GM12878 (cell line): ENCODE results near the gene FBXO42. TPM values are rescaled to one million over a fixed set of nuclear protein-coding genes. Genes with fewer than 3 reads are reported as not detected.
A peak's percentile ranks its signal among the peaks of the same experiment; 100 is the strongest.

Experiments used
- ASH2L ChIP-seq: fragments of 300-600, 200-600 bp; sonication (generic); IDR thresholded peaks from 2 replicates; pipeline ENCODE4 v1.6.1; 2017; ENCODE audit warnings: low read depth, mild to moderate bottlenecking, borderline replicate concordance
- CHD2 ChIP-seq: IDR thresholded peaks from 2 replicates; pipeline ENCODE4 v1.6.1; 2011; ENCODE audit warnings: low read depth, low read length, improper control_type of control experiment, borderline replicate concordance
- CREM ChIP-seq: IDR thresholded peaks from 2 replicates; pipeline ENCODE4 v1.6.1; 2014; ENCODE audit warnings: antibody characterized with exemption, low read depth
- EED ChIP-seq: sonication (generic); IDR thresholded peaks from 2 replicates; pipeline ENCODE4 v1.6.1; 2016; ENCODE audit warnings: antibody characterized with exemption, low read depth
- EZH2 ChIP-seq: IDR thresholded peaks from 2 replicates; pipeline ENCODE4 v1.6.1; 2012; ENCODE audit warnings: low read depth, mild to moderate bottlenecking, control low read depth, inconsistent platforms, low read length, borderline replicate concordance; ENCODE audit not compliant: control insufficient read depth
- HDAC2 ChIP-seq: fragments of 200-600 bp; sonication (generic); IDR thresholded peaks from 2 replicates; pipeline ENCODE4 v1.6.1; 2017
- IKZF2 ChIP-seq, 2 experiments: fragments of 450-650 bp; IDR thresholded peaks; 2 replicates each; pipeline ENCODE4 v1.6.1; 2017; ENCODE audit warnings: mild to moderate bottlenecking in 2 of 2, moderate library complexity in 2 of 2
- JUNB ChIP-seq: IDR thresholded peaks from 2 replicates; pipeline ENCODE4 v1.6.1; 2016; ENCODE audit warnings: antibody characterized with exemption, mild to moderate bottlenecking
- NR2C2 ChIP-seq: IDR thresholded peaks from 2 replicates; pipeline ENCODE4 v1.6.1; 2011; ENCODE audit warnings: borderline replicate concordance, low read depth; ENCODE audit not compliant: control insufficient read depth, insufficient read length
- POLR2A ChIP-seq: IDR thresholded peaks from 2 replicates; pipeline ENCODE4 v1.6.1; 2011; ENCODE audit warnings: low read depth, mild to moderate bottlenecking, low read length
- RAD21 ChIP-seq: IDR thresholded peaks from 2 replicates; pipeline ENCODE4 v1.6.1; 2011; ENCODE audit warnings: mild to moderate bottlenecking, low read depth, low read length, moderate library complexity; ENCODE audit not compliant: insufficient read depth
- RELA ChIP-seq: fragments of 450-650 bp; IDR thresholded peaks from 2 replicates; pipeline ENCODE4 v1.8.0; 2014; ENCODE audit warnings: borderline replicate concordance; ENCODE audit not compliant: partially characterized antibody
- SIN3A ChIP-seq: IDR thresholded peaks from 2 replicates; pipeline ENCODE4 v1.6.1; 2012; ENCODE audit warnings: low read depth, low read length, improper control_type of control experiment
- SP1 ChIP-seq: IDR thresholded peaks from one replicate; pipeline ENCODE4 v1.6.1; 2011; ENCODE audit warnings: low read depth, low read length
- TBL1XR1 ChIP-seq: IDR thresholded peaks from 2 replicates; pipeline ENCODE4 v1.6.1; 2012; ENCODE audit warnings: low read depth, low read length, improper control_type of control experiment
- polyA plus RNA-seq, 11 experiments: library from polyadenylated mRNA; depleted of rRNA in 4 of 11; unstranded in 6 of 11; stranded (reverse) in 5 of 11; fragments of >200 nt; fragmentation: Nextera tagmentation in 4 of 11; fragmentation: Illumina TruSeq in 1 of 11; extraction: Ambion mirVana in 4 of 11; extraction: Trizol in 1 of 11; gene quantifications; 1 replicate in 1 of 11; 2 replicates in 10 of 11; pipeline versions ENCODE4 v1.2.1 to v1.2.3, GENCODE V29; 2011 to 2016; ENCODE audit warnings: inconsistent platforms in 2 of 11, missing spikeins in 2 of 11, low read depth in 1 of 11
- total RNA-seq, 4 experiments: library from RNA; depleted of rRNA in 3 of 4; stranded (reverse); fragments of >200 nt in 3 of 4; fragmentation: Illumina TruSeq in 1 of 4; extraction: Trizol in 1 of 4; gene quantifications; 2 replicates each; pipeline versions ENCODE4 v1.2.1 to v1.2.3, GENCODE V29; 2013 to 2021
- TF ChIP-seq, protein P1 (sequence below): IDR thresholded peaks from 2 replicates; pipeline ENCODE4 v1.6.1; 2011; ENCODE audit warnings: mild to moderate bottlenecking, low read depth, low read length, moderate library complexity; ENCODE audit not compliant: insufficient replicate concordance
- TF ChIP-seq, protein P2 (sequence below): fragments of 450-650 bp; IDR thresholded peaks from 2 replicates; pipeline ENCODE4 v1.6.1; 2017; ENCODE audit warnings: mild to moderate bottlenecking, moderate library complexity
- TF ChIP-seq, protein P3 (sequence below): IDR thresholded peaks from 2 replicates; pipeline ENCODE4 v1.6.1; 2011; ENCODE audit warnings: low read depth, mild to moderate bottlenecking, low read length, moderate library complexity, borderline replicate concordance; ENCODE audit errors: extremely low read depth
- TF ChIP-seq, protein P4 (sequence below): fragments of 450-650 bp; IDR thresholded peaks from 2 replicates; pipeline ENCODE4 v1.6.1; 2017; ENCODE audit warnings: mild to moderate bottlenecking

FBXO42 gene
- total and polyA plus RNA-seq, 10 of the 15 experiments (the other 5 are each of a cell fraction or from before 2014, with no cell fraction given) = 6.1 to 23.8 (median 15.2) TPM

DNA sequence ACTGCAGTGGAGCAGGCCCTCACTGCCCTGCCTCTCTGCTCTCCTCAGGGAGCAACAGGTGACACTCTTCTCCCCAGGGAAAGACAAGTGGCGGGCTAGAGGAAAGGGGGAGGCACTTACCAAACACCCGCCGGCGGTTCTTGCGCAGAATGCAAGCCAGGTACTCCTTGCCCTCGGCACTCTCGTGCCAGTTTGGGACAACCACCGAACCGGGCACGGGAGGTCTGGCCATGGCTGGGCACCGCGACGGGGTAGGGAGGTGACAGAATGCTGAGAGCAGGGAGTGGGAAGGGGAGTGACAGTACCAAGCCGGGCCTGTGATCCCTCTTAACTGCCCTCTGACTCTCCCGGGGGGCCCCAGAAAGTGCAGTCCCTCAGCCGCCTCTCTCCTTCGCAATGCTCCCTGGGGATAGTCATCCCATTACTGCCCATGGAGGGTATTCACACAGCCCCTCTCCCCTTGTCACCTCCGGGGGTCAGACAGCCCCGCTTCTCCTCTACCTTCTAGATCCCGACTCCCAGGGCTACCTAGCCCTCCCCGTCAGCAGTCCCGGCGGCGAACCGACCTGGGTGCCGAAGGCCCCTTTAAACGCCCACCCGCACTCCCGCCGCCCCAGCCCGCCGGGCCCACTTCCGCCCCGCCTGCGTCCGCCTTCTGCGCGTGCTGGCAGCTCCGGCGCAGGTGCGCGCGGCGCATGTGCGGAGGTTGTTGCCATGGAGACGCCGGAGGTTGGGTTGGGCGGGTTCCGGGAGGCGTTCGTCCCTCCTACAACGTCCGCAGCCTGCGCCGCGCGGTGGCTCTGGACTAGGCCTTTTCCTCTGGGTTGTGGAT is 115.6 kb downstream of the FBXO42 start, which contains the start of gene CPLANE2 (continued):
- TF ChIP-seq, protein P1, sequence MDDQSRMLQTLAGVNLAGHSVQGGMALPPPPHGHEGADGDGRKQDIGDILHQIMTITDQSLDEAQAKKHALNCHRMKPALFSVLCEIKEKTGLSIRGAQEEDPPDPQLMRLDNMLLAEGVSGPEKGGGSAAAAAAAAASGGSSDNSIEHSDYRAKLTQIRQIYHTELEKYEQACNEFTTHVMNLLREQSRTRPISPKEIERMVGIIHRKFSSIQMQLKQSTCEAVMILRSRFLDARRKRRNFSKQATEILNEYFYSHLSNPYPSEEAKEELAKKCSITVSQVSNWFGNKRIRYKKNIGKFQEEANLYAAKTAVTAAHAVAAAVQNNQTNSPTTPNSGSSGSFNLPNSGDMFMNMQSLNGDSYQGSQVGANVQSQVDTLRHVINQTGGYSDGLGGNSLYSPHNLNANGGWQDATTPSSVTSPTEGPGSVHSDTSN = no peak
- TF ChIP-seq CHD2 = no peak
- TF ChIP-seq RAD21 = no peak
- TF ChIP-seq NR2C2 = no peak
- peak; percentile 84 for TF ChIP-seq CREM
- TF ChIP-seq, protein P2, sequence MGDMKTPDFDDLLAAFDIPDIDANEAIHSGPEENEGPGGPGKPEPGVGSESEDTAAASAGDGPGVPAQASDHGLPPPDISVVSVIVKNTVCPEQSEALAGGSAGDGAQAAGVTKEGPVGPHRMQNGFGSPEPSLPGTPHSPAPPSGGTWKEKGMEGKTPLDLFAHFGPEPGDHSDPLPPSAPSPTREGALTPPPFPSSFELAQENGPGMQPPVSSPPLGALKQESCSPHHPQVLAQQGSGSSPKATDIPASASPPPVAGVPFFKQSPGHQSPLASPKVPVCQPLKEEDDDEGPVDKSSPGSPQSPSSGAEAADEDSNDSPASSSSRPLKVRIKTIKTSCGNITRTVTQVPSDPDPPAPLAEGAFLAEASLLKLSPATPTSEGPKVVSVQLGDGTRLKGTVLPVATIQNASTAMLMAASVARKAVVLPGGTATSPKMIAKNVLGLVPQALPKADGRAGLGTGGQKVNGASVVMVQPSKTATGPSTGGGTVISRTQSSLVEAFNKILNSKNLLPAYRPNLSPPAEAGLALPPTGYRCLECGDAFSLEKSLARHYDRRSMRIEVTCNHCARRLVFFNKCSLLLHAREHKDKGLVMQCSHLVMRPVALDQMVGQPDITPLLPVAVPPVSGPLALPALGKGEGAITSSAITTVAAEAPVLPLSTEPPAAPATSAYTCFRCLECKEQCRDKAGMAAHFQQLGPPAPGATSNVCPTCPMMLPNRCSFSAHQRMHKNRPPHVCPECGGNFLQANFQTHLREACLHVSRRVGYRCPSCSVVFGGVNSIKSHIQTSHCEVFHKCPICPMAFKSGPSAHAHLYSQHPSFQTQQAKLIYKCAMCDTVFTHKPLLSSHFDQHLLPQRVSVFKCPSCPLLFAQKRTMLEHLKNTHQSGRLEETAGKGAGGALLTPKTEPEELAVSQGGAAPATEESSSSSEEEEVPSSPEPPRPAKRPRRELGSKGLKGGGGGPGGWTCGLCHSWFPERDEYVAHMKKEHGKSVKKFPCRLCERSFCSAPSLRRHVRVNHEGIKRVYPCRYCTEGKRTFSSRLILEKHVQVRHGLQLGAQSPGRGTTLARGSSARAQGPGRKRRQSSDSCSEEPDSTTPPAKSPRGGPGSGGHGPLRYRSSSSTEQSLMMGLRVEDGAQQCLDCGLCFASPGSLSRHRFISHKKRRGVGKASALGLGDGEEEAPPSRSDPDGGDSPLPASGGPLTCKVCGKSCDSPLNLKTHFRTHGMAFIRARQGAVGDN = peak; percentile 79
- TF ChIP-seq SIN3A = peak; percentile 70
- TF ChIP-seq POLR2A = peak; percentile 67; the same call in 1 of the 2 replicates
- no peak for TF ChIP-seq EED
- no peak for TF ChIP-seq RELA
- TF ChIP-seq EZH2 = no peak
- TF ChIP-seq IKZF2 (IDR thresholded peaks at IDR 0.05) = no peak
- no peak for TF ChIP-seq HDAC2
- TF ChIP-seq TBL1XR1 = no peak
- TF ChIP-seq, protein P3, sequence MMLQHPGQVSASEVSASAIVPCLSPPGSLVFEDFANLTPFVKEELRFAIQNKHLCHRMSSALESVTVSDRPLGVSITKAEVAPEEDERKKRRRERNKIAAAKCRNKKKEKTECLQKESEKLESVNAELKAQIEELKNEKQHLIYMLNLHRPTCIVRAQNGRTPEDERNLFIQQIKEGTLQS = no peak
- TF ChIP-seq, protein P4, sequence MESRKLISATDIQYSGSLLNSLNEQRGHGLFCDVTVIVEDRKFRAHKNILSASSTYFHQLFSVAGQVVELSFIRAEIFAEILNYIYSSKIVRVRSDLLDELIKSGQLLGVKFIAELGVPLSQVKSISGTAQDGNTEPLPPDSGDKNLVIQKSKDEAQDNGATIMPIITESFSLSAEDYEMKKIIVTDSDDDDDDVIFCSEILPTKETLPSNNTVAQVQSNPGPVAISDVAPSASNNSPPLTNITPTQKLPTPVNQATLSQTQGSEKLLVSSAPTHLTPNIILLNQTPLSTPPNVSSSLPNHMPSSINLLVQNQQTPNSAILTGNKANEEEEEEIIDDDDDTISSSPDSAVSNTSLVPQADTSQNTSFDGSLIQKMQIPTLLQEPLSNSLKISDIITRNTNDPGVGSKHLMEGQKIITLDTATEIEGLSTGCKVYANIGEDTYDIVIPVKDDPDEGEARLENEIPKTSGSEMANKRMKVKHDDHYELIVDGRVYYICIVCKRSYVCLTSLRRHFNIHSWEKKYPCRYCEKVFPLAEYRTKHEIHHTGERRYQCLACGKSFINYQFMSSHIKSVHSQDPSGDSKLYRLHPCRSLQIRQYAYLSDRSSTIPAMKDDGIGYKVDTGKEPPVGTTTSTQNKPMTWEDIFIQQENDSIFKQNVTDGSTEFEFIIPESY = no peak
- TF ChIP-seq SP1 = peak; percentile 33
- no peak for TF ChIP-seq ASH2L
- no peak for TF ChIP-seq JUNB
